Activated CD4-positive, alpha-beta T cell treated with anti-CD3 and anti-CD28 coated beads, Interleukin-2, amount 10 ng/mL, durations not matched to agents 7 days and 5 days (primary cell): ENCODE data around the gene SH3BGRL3. TPM values are rescaled to one million over a fixed set of nuclear protein-coding genes. Genes with fewer than 3 reads are reported as not detected.
"Not testable (repeated sequence)": the region's sequence is repeated elsewhere in the genome, so short reads cannot be mapped to it uniquely, and the experiment has no call there.

ENCODE experiments used
- CTCF ChIA-PET: fragments of 350-600 bp; sonication (Branson Sonifier 250); formaldehyde crosslinking; loops from one replicate; lab custom pipeline; 2021; ENCODE audit warnings: antibody characterized with exemption; lab: Charles Lee
- POLR2A ChIA-PET: fragments of 350-600 bp; sonication (Branson Sonifier 250); formaldehyde crosslinking; loops from one replicate; lab custom pipeline; 2021; ENCODE audit warnings: antibody characterized with exemption; lab: Charles Lee
- DNase-seq: peaks from one replicate; pipeline ENCODE4 v3.0.0-alpha.2; 2020
- H3K27ac Mint-ChIP-seq: one replicate; pipeline ENCODE4 v1.8.0; 2021; ENCODE audit warnings: mild to moderate bottlenecking, moderate library complexity, mixed read lengths
- H3K27me3 Mint-ChIP-seq: one replicate; pipeline ENCODE4 v1.8.0; 2021; ENCODE audit warnings: mixed read lengths
- H3K36me3 Mint-ChIP-seq: one replicate; pipeline ENCODE4 v1.8.0; 2021; ENCODE audit warnings: low read depth, mixed read lengths
- H3K4me1 Mint-ChIP-seq: one replicate; pipeline ENCODE4 v1.8.0; 2021; ENCODE audit warnings: mixed read lengths
- H3K4me3 Mint-ChIP-seq: one replicate; pipeline ENCODE4 v1.8.0; 2021; ENCODE audit warnings: mild to moderate bottlenecking, moderate library complexity, mixed read lengths
- H3K9me3 Mint-ChIP-seq: one replicate; pipeline ENCODE4 v1.8.0; 2021; ENCODE audit warnings: mixed read lengths
- total RNA-seq, 2 experiments: library from RNA; stranded (reverse); gene quantifications; one replicate each; pipeline ENCODE4 v1.2.3, GENCODE V29; 2021

SH3BGRL3 gene
- total RNA-seq, 2 experiments from 2014 or later = 606 to 707 TPM

DNA sequence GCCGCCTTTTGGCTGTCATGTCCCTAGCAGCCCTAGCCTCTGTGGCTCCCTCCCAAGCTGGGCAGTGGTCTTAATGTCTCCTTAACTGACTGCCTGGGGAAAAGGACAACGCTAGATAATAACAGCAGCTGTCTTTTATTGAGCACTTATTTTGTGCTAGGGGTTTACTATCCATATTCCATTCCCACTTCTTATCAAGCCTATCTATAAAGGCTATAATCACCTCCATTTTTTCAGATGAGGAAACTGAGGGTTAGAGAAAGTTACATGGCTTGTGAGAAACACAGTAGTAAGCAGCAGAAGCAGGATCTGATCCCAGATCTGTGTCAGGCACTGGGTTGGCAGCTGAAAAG is 6.2 kb downstream of the SH3BGRL3 start:
- no peak for DNase-seq
- Mint-ChIP-seq H3K36me3 (peaks cover 49% of the 10 kb centered on the region), H3K27ac (peak overlapping the region; percentile 94), H3K4me1 (peaks cover 99% of the 10 kb centered on the region), H3K9me3 (no peaks in the 10 kb centered on the region), H3K27me3 (no peaks in the 10 kb centered on the region), H3K4me3 (no peak overlapping the region)
- ChIA-PET CTCF (interaction anchor here (0.6 to 21.4 kb wide), 21 partner anchors 8 to 242 kb away, joined by 3 to 442 read pairs (median 8); partner anchors contain the start of genes CD52, CEP85 and UBXN11), POLR2A (interaction anchor here (0.8 to 2.1 kb wide), 3 partner anchors 22 to 78 kb away, joined by 3 to 12 read pairs (median 6); partner anchors contain the start of gene CD52)

DNA sequence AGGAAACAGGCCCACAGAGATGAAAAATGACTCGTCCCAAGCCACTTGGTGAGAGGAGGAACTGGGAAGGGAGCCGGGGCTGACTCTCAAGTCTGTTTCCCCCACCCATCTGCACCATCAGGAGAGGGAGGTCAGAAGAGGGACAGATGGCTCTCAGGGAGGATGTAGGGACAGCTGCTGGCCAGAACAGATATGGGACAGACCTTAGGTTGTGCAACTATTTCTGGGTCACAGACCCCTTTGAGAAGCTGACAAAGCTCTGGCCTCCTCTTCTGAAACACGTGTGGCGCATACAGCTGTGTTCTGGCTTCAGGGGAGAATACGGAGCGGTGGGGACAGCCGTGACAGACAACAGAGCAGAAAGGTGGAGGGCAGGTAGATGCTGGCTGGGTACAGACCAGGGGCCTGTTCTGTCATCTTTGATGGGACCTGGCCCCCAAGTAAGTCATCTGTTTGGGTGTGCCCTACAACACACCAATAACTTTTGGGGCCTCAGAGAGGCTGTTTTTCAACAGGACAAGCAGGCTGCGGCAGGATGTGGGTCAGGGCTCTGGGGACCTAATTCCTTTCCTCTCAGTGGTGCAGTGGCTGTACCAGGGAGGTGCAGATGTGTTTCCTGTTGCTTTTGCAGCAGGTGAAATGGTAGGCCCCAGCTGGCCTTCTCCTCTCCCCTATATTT is 7.3 kb downstream of the SH3BGRL3 start:
- no peaks in the 10 kb centered on the region for H3K9me3 Mint-ChIP-seq
- peaks cover 100% of the 10 kb centered on the region for H3K4me1 Mint-ChIP-seq
- H3K4me3 Mint-ChIP-seq = peak overlapping the region; percentile 58
- peak overlapping the region; percentile 94 for H3K27ac Mint-ChIP-seq
- peak; percentile 91 for DNase-seq
- ChIA-PET CTCF (interaction anchor here (0.7 to 21.4 kb wide), 14 partner anchors 11 to 104 kb away, joined by 3 to 442 read pairs (median 8); partner anchors contain the start of genes CD52, CEP85 and UBXN11), POLR2A (interaction anchor here (0.9 to 1.5 kb wide), 2 partner anchors 9 to 21 kb away, joined by 3 to 6 read pairs; no protein-coding TSS in a partner anchor)
- peaks cover 45% of the 10 kb centered on the region for H3K36me3 Mint-ChIP-seq
- H3K27me3 Mint-ChIP-seq = no peaks in the 10 kb centered on the region

GRCh38 chr1:26287811-26288210 is 7.9 kb downstream of the SH3BGRL3 start:
- Mint-ChIP-seq H3K36me3 (peaks cover 39% of the 10 kb centered on the region), H3K4me3 (peak overlapping the region; percentile 58), H3K9me3 (no peaks in the 10 kb centered on the region), H3K27ac (peak overlapping the region; percentile 94), H3K4me1 (peaks cover 93% of the 10 kb centered on the region), H3K27me3 (no peaks in the 10 kb centered on the region)
- no peak for DNase-seq
- POLR2A ChIA-PET = interaction anchor here (0.9 to 1.7 kb wide), 3 partner anchors 10 to 27 kb away, joined by 3 to 9 read pairs (median 4); partner anchors contain the start of gene UBXN11
- CTCF ChIA-PET = interaction anchor here (0.7 to 21.4 kb wide), 12 partner anchors 11 to 130 kb away, joined by 3 to 442 read pairs (median 8); partner anchors contain the start of genes CD52, CEP85, UBXN11 and ZNF593

- CTCF ChIA-PET = interaction anchor here (0.6 to 21.4 kb wide), 16 partner anchors 10 to 129 kb away, joined by 3 to 442 read pairs (median 5); partner anchors contain the start of genes CD52, CEP85, CRYBG2 and UBXN11
- H3K4me3 Mint-ChIP-seq = peak overlapping the region; percentile 58
- no peaks in the 10 kb centered on the region for H3K9me3 Mint-ChIP-seq
- no peaks in the 10 kb centered on the region for H3K27me3 Mint-ChIP-seq
- DNase-seq = peak; percentile 78
- peaks cover 87% of the 10 kb centered on the region for H3K4me1 Mint-ChIP-seq
- H3K36me3 Mint-ChIP-seq = peaks cover 36% of the 10 kb centered on the region
- POLR2A ChIA-PET = interaction anchor here (0.7 to 1.7 kb wide), 5 partner anchors 19 to 1786 kb away, joined by 3 to 9 read pairs (median 4); partner anchors contain the start of genes CD52, RCAN3 and UBXN11
- peak overlapping the region; percentile 94 for H3K27ac Mint-ChIP-seq
Measured at GRCh38 chr1:26288311-26288941, 8.5 kb downstream of the SH3BGRL3 start.

GRCh38 chr1:26289158-26290059 is 9.5 kb downstream of the SH3BGRL3 start:
- no peaks in the 10 kb centered on the region for H3K27me3 Mint-ChIP-seq
- peak overlapping the region; percentile 94 for H3K27ac Mint-ChIP-seq
- peaks cover 77% of the 10 kb centered on the region for H3K4me1 Mint-ChIP-seq
- H3K36me3 Mint-ChIP-seq = peaks cover 31% of the 10 kb centered on the region
- ChIA-PET POLR2A (interaction anchor here (0.6 to 1.7 kb wide), 6 partner anchors 10 to 1787 kb away, joined by 3 to 9 read pairs (median 4); partner anchors contain the start of genes CD52, RCAN3 and UBXN11), CTCF (interaction anchor here (0.6 to 21.4 kb wide), 15 partner anchors 9 to 128 kb away, joined by 3 to 442 read pairs (median 6); partner anchors contain the start of genes CD52, CEP85, CRYBG2 and UBXN11)
- H3K4me3 Mint-ChIP-seq = peak overlapping the region; percentile 56
- no peaks in the 10 kb centered on the region for H3K9me3 Mint-ChIP-seq
- DNase-seq = peak; percentile 58

- ChIA-PET POLR2A (interaction anchor here (0.6 kb wide), 1 partner anchor 9 kb away, joined by 3 read pairs; no protein-coding TSS in a partner anchor), CTCF (interaction anchor here (1.1 to 21.4 kb wide), 6 partner anchors 8 to 120 kb away, joined by 3 to 442 read pairs (median 38); partner anchors contain the start of genes CD52, CEP85, UBXN11 and ZNF593)
- DNase-seq = peak; percentile 23
- Mint-ChIP-seq H3K4me3 (peak overlapping the region; percentile 56), H3K27ac (peak overlapping the region; percentile 94), H3K36me3 (peaks cover 25% of the 10 kb centered on the region), H3K27me3 (no peaks in the 10 kb centered on the region), H3K4me1 (peaks cover 68% of the 10 kb centered on the region), H3K9me3 (no peaks in the 10 kb centered on the region)
Measured at GRCh38 chr1:26290122-26290881, 10.4 kb downstream of the SH3BGRL3 start.

DNA sequence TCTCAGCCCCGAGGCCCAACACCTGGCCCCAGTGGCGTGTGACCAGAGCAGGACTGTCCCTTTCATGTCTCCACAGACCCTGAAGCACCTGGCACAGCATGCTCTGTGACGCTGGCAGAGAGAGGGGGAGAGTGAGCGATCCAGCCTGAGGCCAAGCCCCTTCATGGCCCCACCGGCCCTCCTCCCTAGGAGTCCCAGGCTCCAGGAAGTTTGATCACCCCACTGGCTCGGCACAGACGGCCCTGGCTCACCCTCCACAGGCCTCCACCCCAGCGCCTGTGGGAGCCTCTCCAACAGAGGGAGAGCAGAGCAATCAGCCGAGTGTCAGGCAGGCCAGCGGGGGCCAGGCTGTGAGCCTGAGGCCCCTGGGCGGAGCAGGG is 11.0 kb downstream of the SH3BGRL3 start:
- DNase-seq = no peak
- peak overlapping the region; percentile 94 for H3K27ac Mint-ChIP-seq
- H3K4me1 Mint-ChIP-seq = peaks cover 63% of the 10 kb centered on the region
- no peak overlapping the region for H3K4me3 Mint-ChIP-seq
- ChIA-PET CTCF (interaction anchor here (2.2 to 21.4 kb wide), 4 partner anchors 8 to 32 kb away, joined by 9 to 442 read pairs (median 72); partner anchors contain the start of genes CD52 and UBXN11), POLR2A (no interaction called here)
- no peaks in the 10 kb centered on the region for H3K9me3 Mint-ChIP-seq
- H3K27me3 Mint-ChIP-seq = no peaks in the 10 kb centered on the region
- H3K36me3 Mint-ChIP-seq = peaks cover 27% of the 10 kb centered on the region

GRCh38 chr1:26291433-26291832 is 11.5 kb downstream of the SH3BGRL3 start:
- H3K27ac Mint-ChIP-seq = peak overlapping the region; percentile 94
- no peaks in the 10 kb centered on the region for H3K27me3 Mint-ChIP-seq
- no peaks in the 10 kb centered on the region for H3K9me3 Mint-ChIP-seq
- no peak overlapping the region for H3K4me3 Mint-ChIP-seq
- ChIA-PET CTCF (interaction anchor here (2.2 to 21.4 kb wide), 2 partner anchors 17 to 32 kb away, joined by 9 to 442 read pairs; partner anchors contain the start of gene CD52), POLR2A (no interaction called here)
- peaks cover 31% of the 10 kb centered on the region for H3K36me3 Mint-ChIP-seq
- peaks cover 57% of the 10 kb centered on the region for H3K4me1 Mint-ChIP-seq
- DNase-seq = no peak

DNA sequence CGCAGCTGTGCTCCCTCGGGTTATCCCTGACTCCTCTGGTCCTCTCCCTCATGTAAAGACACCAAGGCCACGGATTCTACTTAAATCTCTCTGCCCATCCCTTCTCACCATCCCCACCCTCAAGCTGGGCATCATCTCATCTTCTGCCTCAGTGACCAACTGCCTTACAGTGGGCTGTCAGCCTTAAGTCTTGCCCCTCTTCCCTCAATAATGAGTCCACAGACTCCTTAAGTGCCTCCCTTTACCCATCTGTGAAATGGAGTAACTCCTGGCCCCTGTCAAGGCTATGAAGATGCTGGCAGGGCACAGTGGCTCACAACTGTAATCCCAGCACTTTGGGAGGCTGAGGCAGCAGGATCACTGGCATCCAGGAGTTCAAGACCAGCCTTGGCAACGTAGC is 12.1 kb downstream of the SH3BGRL3 start:
- POLR2A ChIA-PET = interaction anchor here (0.5 kb wide), 1 partner anchor 12 kb away, joined by 3 read pairs; the partner anchor contains the start of gene SH3BGRL3
- CTCF ChIA-PET = interaction anchor here (2.2 to 21.4 kb wide), 2 partner anchors 17 to 31 kb away, joined by 9 to 442 read pairs; partner anchors contain the start of gene CD52
- H3K27me3 Mint-ChIP-seq = no peaks in the 10 kb centered on the region
- no peak overlapping the region for H3K4me3 Mint-ChIP-seq
- peak overlapping the region; percentile 94 for H3K27ac Mint-ChIP-seq
- peaks cover 52% of the 10 kb centered on the region for H3K4me1 Mint-ChIP-seq
- H3K36me3 Mint-ChIP-seq = peaks cover 31% of the 10 kb centered on the region
- DNase-seq = no peak
- no peaks in the 10 kb centered on the region for H3K9me3 Mint-ChIP-seq

DNA sequence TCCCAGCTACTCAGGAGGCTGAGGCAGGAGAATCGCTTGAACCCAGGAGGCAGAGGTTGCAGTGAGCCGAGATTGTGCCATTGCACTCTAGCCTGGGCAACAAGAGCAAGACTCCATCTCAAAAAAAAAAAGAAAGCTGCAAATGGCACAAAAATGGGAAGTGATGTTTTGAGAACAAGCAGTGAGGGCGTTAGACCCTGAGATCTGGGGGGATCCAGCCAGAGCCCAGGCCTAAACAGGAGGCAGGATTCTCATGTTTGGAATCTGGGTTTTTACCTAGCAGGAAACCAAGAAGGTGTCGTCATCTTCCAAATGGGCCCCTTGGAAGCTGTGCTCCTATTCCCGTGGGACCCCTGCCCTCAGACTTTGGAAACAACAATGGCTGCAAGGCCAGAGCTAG is 12.8 kb downstream of the SH3BGRL3 start:
- CTCF ChIA-PET = interaction anchor here (0.8 to 21.4 kb wide), 3 partner anchors 14 to 31 kb away, joined by 3 to 442 read pairs (median 9); partner anchors contain the start of gene CD52
- H3K27me3 Mint-ChIP-seq, H3K4me3 Mint-ChIP-seq, H3K9me3 Mint-ChIP-seq, DNase-seq: not testable (repeated sequence)
- H3K36me3 Mint-ChIP-seq = peaks cover 31% of the 10 kb centered on the region
- H3K4me1 Mint-ChIP-seq = peaks cover 44% of the 10 kb centered on the region
- POLR2A ChIA-PET = interaction anchor here (0.5 kb wide), 1 partner anchor 13 kb away, joined by 3 read pairs; the partner anchor contains the start of gene SH3BGRL3
- H3K27ac Mint-ChIP-seq = peak overlapping the region; percentile 62
